Muscle layer of colon (tissue), 2 donors: ENCODE results near the gene EYA2.

ENCODE experiments used
- H3K27ac ChIP-seq: one replicate; pipeline ENCODE4 v1.7.0; 2013; ENCODE audit warnings: low read depth, mild to moderate bottlenecking, low read length, moderate library complexity
- H3K27me3 ChIP-seq, 2 donors: one replicate each; pipeline ENCODE4 v1.7.0; 2013; ENCODE audit warnings: low read length in 2 of 2, mild to moderate bottlenecking in 2 of 2; ENCODE audit not compliant: insufficient read depth in 2 of 2, control insufficient read depth in 1 of 2
- H3K36me3 ChIP-seq: one replicate; pipeline ENCODE4 v1.7.0; 2013; ENCODE audit warnings: mild to moderate bottlenecking, low read length; ENCODE audit not compliant: insufficient read depth
- H3K4me1 ChIP-seq: one replicate; pipeline ENCODE4 v1.7.0; 2013; ENCODE audit warnings: mild to moderate bottlenecking, low read length; ENCODE audit not compliant: insufficient read depth
- H3K4me3 ChIP-seq, 2 donors: one replicate each; pipeline ENCODE4 v1.7.0; 2013; ENCODE audit warnings: low read length in 2 of 2, low read depth in 1 of 2, mild to moderate bottlenecking in 1 of 2, moderate library complexity in 1 of 2
- H3K9ac ChIP-seq: one replicate; pipeline ENCODE4 v1.7.0; 2013; ENCODE audit warnings: low read length
- H3K9me3 ChIP-seq: one replicate; pipeline ENCODE4 v1.7.0; 2013; ENCODE audit warnings: mild to moderate bottlenecking, low read length
- donor health status: abdominal sarcoma.
- donor health status: Adenocarcinoma of cecum.

EYA2 gene

DNA sequence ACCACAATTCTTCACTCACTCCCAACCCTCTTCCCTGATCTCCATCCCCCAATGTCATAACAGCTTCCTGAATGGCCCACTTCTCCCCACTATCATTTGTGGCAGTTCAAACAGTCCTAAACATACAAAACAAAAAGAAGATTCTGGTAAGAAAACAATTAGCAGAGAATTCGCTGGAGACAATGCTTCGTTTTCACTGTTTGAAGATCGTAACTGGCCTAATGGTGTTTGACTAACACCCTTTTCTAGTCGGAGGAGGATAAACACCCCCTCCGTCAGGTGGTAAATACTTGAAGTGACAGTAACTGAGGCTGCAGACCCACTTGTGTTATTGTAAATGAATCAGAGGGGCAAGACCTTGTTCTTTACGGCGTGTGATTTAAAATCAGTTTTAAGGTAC, 3.8 kb downstream of the EYA2 start:
- Histone ChIP-seq H3K9me3 (no peaks in the 10 kb centered on the region), H3K27ac (no peak overlapping the region), H3K4me3 (no peak overlapping the region), H3K9ac (no peak overlapping the region), H3K27me3 (peaks cover 3 to 21% of the 10 kb centered on the region in 2 donors), H3K36me3 (no peaks in the 10 kb centered on the region), H3K4me1 (no peaks in the 10 kb centered on the region)

DNA sequence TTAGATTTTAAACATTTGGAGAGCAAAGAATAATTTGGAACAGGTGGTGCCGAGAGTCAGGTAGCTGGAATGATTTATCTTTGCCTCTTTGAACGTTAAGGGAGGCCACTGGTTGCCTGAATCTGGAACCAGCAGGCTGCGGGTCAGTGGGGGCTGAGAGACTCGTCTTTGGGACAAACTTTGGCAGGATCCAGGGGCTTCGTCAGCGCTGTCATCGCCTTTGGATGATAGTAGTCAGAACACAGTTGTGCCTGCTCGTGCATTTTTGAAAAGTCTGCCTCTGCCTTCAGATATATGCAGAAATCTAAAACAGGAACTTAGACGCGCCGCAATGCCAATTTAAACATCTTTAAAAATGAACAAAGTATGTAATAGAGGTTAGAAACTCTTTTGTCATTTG, 5.0 kb downstream of the EYA2 start:
- Histone ChIP-seq H3K27ac (no peak overlapping the region), H3K9ac (no peak overlapping the region), H3K27me3 (peaks cover 3 to 16% of the 10 kb centered on the region in 2 donors), H3K4me3 (no peak overlapping the region), H3K9me3 (no peaks in the 10 kb centered on the region), H3K36me3 (no peaks in the 10 kb centered on the region), H3K4me1 (no peaks in the 10 kb centered on the region)

DNA sequence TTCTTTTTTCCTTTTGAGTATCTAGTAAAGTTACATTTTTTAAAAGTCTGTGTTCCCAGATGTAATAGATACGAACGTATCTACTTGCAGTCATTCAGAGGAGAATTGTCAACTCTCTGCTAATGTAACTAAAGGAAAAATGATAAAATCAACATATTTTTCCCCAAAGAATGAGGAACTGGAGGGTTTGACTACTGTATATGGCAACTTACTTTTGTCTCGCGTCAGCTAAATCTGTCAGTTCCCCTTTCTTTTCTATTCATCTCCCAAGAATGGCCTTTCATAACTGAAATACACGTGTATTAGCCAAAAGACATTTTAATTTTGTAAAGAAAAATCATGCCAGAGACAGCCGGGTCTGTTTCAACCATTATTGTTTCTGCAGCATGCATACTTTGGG, 5.4 kb downstream of the EYA2 start:
- Histone ChIP-seq H3K4me1 (no peaks in the 10 kb centered on the region), H3K27ac (no peak overlapping the region), H3K9me3 (no peaks in the 10 kb centered on the region), H3K9ac (no peak overlapping the region), H3K4me3 (no peak overlapping the region), H3K27me3 (peaks cover 3 to 14% of the 10 kb centered on the region in 2 donors), H3K36me3 (no peaks in the 10 kb centered on the region)

DNA sequence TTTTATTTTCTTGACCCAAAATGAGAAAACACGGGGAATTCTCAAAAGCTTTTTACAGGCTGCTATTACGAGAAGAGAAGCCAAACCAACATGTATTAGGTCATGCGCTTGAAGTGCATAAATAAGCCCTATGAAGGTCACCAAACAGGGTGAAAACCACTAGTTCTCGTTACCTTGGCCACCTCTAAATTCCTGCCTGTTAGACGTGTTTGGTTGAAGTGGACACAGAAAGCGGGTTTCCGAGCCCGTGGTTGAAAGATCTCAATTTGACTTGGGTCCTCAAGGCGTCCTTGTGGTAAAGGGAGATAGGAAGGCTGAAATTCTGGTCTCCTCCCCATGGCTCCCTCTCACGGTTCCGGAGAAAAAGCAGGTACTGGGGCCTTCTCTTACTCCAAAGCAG, 6.2 kb downstream of the EYA2 start:
- Histone ChIP-seq H3K36me3 (no peaks in the 10 kb centered on the region), H3K9ac (no peak overlapping the region), H3K9me3 (no peaks in the 10 kb centered on the region), H3K27ac (no peak overlapping the region), H3K4me1 (no peaks in the 10 kb centered on the region), H3K4me3 (no peak overlapping the region), H3K27me3 (peaks cover 3 to 6% of the 10 kb centered on the region in 2 donors)

- H3K27ac ChIP-seq: no peak overlapping the region
These were observed 7.0 kb downstream of the EYA2 start for GRCh38 chr20:46901638-46902037.

DNA sequence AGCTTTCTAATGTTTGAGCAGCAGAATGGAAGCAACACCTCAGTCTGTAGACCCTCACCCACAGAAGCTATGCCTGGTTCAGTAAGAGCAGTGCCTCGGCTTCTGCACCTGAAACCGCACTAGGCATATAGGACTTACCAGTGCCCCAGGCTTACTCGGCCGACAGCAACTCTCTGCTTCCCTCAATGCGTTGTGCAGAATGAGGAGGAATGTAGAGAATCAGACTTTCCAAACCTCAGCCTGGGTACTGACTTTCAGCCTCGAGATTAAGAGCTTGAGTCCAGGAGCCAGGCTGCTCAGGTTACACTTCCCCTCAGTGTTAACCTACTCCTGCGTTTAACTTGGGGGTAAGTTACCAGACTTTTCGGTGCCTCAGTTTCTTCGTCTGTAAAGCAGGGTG, 8.6 kb downstream of the EYA2 start:
- no peak overlapping the region for H3K9ac ChIP-seq
- H3K4me1 ChIP-seq: no peaks in the 10 kb centered on the region
- H3K27me3 ChIP-seq: no peaks in the 10 kb centered on the region
- no peaks in the 10 kb centered on the region for H3K36me3 ChIP-seq
- H3K9me3 ChIP-seq: no peaks in the 10 kb centered on the region
- no peak overlapping the region for H3K4me3 ChIP-seq
- H3K27ac ChIP-seq: no peak overlapping the region

More at GRCh38 chr20:46901638-46902037, 7.0 kb downstream of the EYA2 start:
- H3K9me3 ChIP-seq: no peaks in the 10 kb centered on the region
- no peak overlapping the region for H3K9ac ChIP-seq
- no peaks in the 10 kb centered on the region for H3K36me3 ChIP-seq
- peaks cover 0 to 3% of the 10 kb centered on the region in 2 donors for H3K27me3 ChIP-seq
- H3K4me1 ChIP-seq: no peaks in the 10 kb centered on the region
- H3K4me3 ChIP-seq: no peak overlapping the region

DNA sequence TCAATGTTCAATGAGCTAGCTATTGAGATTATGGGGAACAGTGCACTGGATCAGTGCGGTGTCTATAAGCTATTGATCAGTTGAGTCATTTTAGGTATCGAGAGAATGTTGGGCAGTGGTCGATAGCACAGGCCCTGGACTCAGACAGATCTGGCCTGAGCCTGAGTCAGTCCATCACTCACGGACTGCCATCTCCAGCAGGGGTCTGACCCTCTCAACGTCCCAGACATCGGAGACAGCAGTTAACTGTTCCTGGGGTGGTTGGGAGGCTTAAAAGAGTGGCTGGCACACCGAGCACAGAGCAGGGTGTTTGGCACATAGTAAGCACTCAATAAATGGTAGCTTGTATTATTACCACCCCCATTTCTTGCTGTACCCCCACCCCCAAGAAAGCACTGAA, 9.3 kb downstream of the EYA2 start:
- Histone ChIP-seq H3K27ac (no peak overlapping the region), H3K4me3 (no peak overlapping the region), H3K9ac (no peak overlapping the region), H3K9me3 (no peaks in the 10 kb centered on the region), H3K36me3 (no peaks in the 10 kb centered on the region), H3K4me1 (no peaks in the 10 kb centered on the region), H3K27me3 (no peaks in the 10 kb centered on the region)

DNA sequence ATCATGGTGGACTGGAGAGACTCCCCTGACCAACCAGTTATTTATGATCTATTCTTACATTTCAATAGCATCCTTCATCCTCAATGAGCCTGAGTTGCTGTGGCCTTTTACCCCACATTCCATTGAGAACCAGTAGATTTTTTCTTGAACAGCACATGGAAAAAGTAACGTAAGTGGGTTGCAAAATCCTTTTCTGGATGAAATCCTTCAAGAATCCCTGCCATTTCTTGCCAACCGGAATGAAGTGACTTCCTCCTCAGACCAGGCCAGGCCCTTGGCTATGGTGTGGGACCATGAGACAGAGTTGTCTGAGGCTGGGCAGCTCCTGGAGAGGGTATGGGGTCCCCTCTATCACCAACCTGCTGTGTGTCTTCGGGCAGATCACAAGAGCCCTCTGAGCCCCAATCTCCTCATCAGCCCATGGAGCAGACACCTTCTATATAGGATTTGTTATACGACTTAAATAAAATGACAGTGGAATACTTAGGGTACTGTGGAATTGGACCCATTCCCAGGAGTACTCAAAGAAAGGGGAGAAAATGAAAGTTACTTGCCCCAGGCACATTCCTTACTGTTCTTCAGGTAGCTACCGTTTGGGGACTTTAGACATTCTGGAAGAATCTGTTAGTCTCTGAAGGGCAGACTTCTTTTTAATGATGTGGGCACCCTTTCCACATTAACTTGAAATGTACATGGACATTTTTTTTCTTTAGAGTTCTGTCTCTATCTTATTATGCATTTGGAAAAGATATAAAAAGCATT, 10.9 kb downstream of the EYA2 start:
- Histone ChIP-seq H3K27me3 (no peaks in the 10 kb centered on the region), H3K27ac (no peak overlapping the region), H3K4me3 (no peak overlapping the region), H3K9ac (no peak overlapping the region), H3K4me1 (no peaks in the 10 kb centered on the region), H3K9me3 (no peaks in the 10 kb centered on the region), H3K36me3 (no peaks in the 10 kb centered on the region)

- H3K36me3 ChIP-seq: no peaks in the 10 kb centered on the region
- H3K9ac ChIP-seq: no peak overlapping the region
- no peak overlapping the region for H3K4me3 ChIP-seq
- H3K27me3 ChIP-seq: no peaks in the 10 kb centered on the region
- H3K27ac ChIP-seq: no peak overlapping the region
- H3K4me1 ChIP-seq: no peaks in the 10 kb centered on the region
- no peaks in the 10 kb centered on the region for H3K9me3 ChIP-seq
These were observed 18.8 kb downstream of the EYA2 start for GRCh38 chr20:46913329-46914044.

DNA sequence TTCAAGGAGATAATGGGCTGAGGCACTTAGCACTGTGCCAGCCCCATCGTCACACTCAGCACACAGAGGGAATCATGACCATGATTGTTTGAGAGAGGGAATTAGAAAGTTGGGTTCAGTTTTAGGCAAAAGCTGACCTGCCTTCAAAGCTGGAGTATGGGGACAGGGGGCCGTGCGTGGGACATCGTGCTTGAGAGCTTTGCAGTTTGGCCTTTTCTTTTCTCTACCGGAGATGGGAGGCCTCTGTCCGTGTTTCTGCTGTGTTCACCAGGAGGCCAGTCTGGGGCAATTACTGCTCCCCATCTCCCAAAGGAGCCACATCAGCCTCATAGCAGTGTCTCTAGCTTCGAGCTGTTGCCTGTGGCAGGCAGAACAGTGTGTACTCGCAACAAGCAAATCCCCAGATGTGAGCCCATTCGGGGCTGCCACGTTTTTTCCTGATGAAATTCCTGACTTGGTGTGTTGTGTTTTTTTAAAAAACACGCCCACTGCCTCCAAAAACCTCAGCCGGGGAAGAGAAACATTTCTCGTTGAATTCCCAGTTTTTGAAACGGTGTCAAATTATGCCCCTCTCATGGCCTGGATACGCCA, 20.2 kb downstream of the EYA2 start:
- H3K27me3 ChIP-seq: no peaks in the 10 kb centered on the region
- H3K9ac ChIP-seq: no peak overlapping the region
- H3K9me3 ChIP-seq: no peaks in the 10 kb centered on the region
- no peak overlapping the region for H3K27ac ChIP-seq
- H3K36me3 ChIP-seq: no peaks in the 10 kb centered on the region
- no peaks in the 10 kb centered on the region for H3K4me1 ChIP-seq
- no peak overlapping the region for H3K4me3 ChIP-seq

DNA sequence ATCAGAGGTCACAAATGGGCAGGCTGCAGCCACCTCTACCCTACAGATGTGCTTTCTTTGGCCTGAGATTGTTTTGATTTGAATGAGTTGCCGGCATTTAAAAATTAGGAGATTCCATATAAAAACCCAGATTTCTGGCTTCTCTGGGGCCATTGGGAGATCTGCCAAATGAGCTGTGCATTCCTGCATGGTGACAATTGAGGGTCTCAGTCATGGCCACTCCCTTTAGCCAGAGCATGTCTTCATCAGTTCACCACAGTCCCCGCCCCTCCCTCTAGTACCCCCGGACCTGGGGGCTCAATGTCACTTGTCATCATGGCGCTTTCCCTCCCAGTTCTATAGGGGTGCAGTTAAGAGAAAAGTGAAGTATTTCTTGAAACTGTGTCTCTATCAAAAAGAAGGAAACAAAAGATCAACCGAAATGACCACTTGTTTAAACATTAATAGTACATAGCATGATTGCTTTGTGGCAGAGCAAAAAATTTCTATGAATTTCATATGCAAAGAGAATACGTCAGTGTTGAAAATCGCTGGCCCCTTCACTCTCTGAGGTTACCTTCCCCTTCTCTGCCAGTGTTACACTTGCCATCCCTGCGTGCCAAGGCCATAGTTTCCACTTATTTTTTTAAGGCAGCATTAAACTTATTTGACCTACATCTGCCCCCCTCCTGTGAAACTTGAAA, 21.1 kb downstream of the EYA2 start:
- H3K27ac ChIP-seq: no peak overlapping the region
- H3K4me1 ChIP-seq: no peaks in the 10 kb centered on the region
- no peak overlapping the region for H3K9ac ChIP-seq
- H3K9me3 ChIP-seq: no peaks in the 10 kb centered on the region
- no peaks in the 10 kb centered on the region for H3K36me3 ChIP-seq
- no peaks in the 10 kb centered on the region for H3K27me3 ChIP-seq
- H3K4me3 ChIP-seq: no peak overlapping the region
